RWPE1 (cell line): ENCODE results near the gene ROR1.
A peak's percentile ranks its signal among the peaks of the same experiment; 100 is the strongest.

ENCODE experiments used
- CTCF ChIA-PET: fragments of 350-600 bp; sonication (Branson Sonifier 250); formaldehyde crosslinking; extraction: SDS; loops from one replicate; lab custom pipeline; 2021; lab: Yijun Ruan, JAX
- POLR2A ChIA-PET: fragments of 400-600 bp; formaldehyde crosslinking; extraction: SDS; loops from one replicate; lab custom pipeline; 2020; ENCODE audit warnings: antibody characterized with exemption; ENCODE audit not compliant: low non-redundant PET; lab: Yijun Ruan, JAX
- DNase-seq: peaks from one replicate; pipeline ENCODE4 v3.0.0; 2012; ENCODE audit warnings: low spot score
- H3K27ac ChIP-seq: fragments of 450-650 bp; 2 replicates; pipeline ENCODE4 v1.5.1; 2017
- CTCF ChIP-seq: fragments of 450-650 bp; conservative IDR thresholded peaks from 2 replicates; pipeline ENCODE4 v1.5.1; 2017; ENCODE audit warnings: low read depth, mild to moderate bottlenecking

The ROR1 gene

GRCh38 chr1:64038965-64039364, 265.1 kb downstream of the ROR1 start:
- TF ChIP-seq CTCF, result no peak
- ChIA-PET CTCF (interaction anchor here (0.5 kb wide), 1 partner anchor 98 kb away, joined by 4 read pairs; no protein-coding TSS in a partner anchor), POLR2A (interaction anchor here (0.6 kb wide), 1 partner anchor 183 kb away, joined by 7 read pairs; no protein-coding TSS in a partner anchor)
- peak overlapping the region; percentile 40; the same call in 1 of the 2 replicates for H3K27ac ChIP-seq
- no peak for DNase-seq

GRCh38 chr1:64039390-64039926, 265.6 kb downstream of the ROR1 start:
- TF ChIP-seq CTCF, result no peak

GRCh38 chr1:64041371-64042131, 267.7 kb downstream of the ROR1 start:
- ChIA-PET CTCF (no interaction called here), POLR2A (no interaction called here)
- peak; percentile 4 for DNase-seq
- no peak for TF ChIP-seq CTCF
- H3K27ac ChIP-seq, result no peak overlapping the region

More at GRCh38 chr1:64039390-64039926, 265.6 kb downstream of the ROR1 start:
- CTCF ChIA-PET, result interaction anchor here (0.5 to 0.6 kb wide), 2 partner anchors 97 to 208 kb away, joined by 3 to 4 read pairs; no protein-coding TSS in a partner anchor
- DNase-seq, result peak; percentile 86
- POLR2A ChIA-PET, result interaction anchor here (0.6 kb wide), 1 partner anchor 182 kb away, joined by 7 read pairs; no protein-coding TSS in a partner anchor
- peak overlapping the region; percentile 40; the same call in 1 of the 2 replicates for H3K27ac ChIP-seq

GRCh38 chr1:64042331-64043100, 268.7 kb downstream of the ROR1 start:
- DNase-seq, result peak; percentile 83
- POLR2A ChIA-PET, result no interaction called here
- TF ChIP-seq CTCF, result no peak
- CTCF ChIA-PET, result no interaction called here
- peak overlapping the region; percentile 90 for H3K27ac ChIP-seq

- no peak for TF ChIP-seq CTCF
- ChIA-PET CTCF (no interaction called here), POLR2A (no interaction called here)
- H3K27ac ChIP-seq, result no peak overlapping the region
- no peak for DNase-seq
Observed at GRCh38 chr1:64043288-64043687, 269.5 kb downstream of the ROR1 start.

- DNase-seq, result peak; percentile 7
- ChIA-PET CTCF (interaction anchor here (0.7 kb wide), 1 partner anchor 279 kb away, joined by 6 read pairs; no protein-coding TSS in a partner anchor), POLR2A (no interaction called here)
- peak overlapping the region; percentile 44; the same call in 1 of the 2 replicates for H3K27ac ChIP-seq
- TF ChIP-seq CTCF, result no peak
Observed at GRCh38 chr1:64043976-64044375, 270.2 kb downstream of the ROR1 start.
